Activated CD8-positive, alpha-beta memory T cell treated with anti-CD3 and anti-CD28 coated beads, Interleukin-2, amount 50 U/mL, for 24 hours (primary cell): ENCODE data around the gene CREG1.

Source experiments
- DNase-seq: peaks from one replicate; pipeline ENCODE4 v3.0.0-alpha.2; 2020; ENCODE audit errors: extremely low read depth

CREG1 gene

GRCh38 chr1:167507719-167508118 lies 45.8 kb downstream of the CREG1 start:
- no peak for DNase-seq

GRCh38 chr1:167504467-167504827 lies 49.1 kb downstream of the CREG1 start:
- no peak for DNase-seq

GRCh38 chr1:167503626-167504466 lies 49.7 kb downstream of the CREG1 start:
- DNase-seq = no peak

- DNase-seq = no peak
Measured at GRCh38 chr1:167502719-167503462, 50.7 kb downstream of the CREG1 start.

GRCh38 chr1:167502192-167502551 lies 51.4 kb downstream of the CREG1 start:
- no peak for DNase-seq

GRCh38 chr1:167501515-167502191 lies 51.9 kb downstream of the CREG1 start:
- DNase-seq = no peak

GRCh38 chr1:167500283-167500860 lies 53.2 kb downstream of the CREG1 start:
- DNase-seq = no peak

- DNase-seq = no peak
Measured at GRCh38 chr1:167499664-167500101, 53.9 kb downstream of the CREG1 start.

GRCh38 chr1:167499106-167499505 lies 54.5 kb downstream of the CREG1 start:
- no peak for DNase-seq

GRCh38 chr1:167496797-167497619 lies 56.6 kb downstream of the CREG1 start:
- DNase-seq = no peak

- DNase-seq = no peak
Measured at GRCh38 chr1:167493372-167493771, 60.2 kb downstream of the CREG1 start.

- no peak for DNase-seq
Measured at GRCh38 chr1:167492481-167492910, 61.1 kb downstream of the CREG1 start.

- no peak for DNase-seq
Measured at GRCh38 chr1:167491586-167492461, 61.7 kb downstream of the CREG1 start.
